HG03045 (cell line): ENCODE measurements around the gene CAMK2G.
"Not testable (repeated sequence)": the region's sequence is repeated elsewhere in the genome, so short reads cannot be mapped to it uniquely, and the experiment has no call there.

ENCODE experiments used
- ATAC-seq: cut with Tn5 transposase; IDR thresholded peaks from one replicate; pipeline ENCODE4 v1.9.1; 2021; ENCODE audit warnings: mild to moderate bottlenecking, moderate library complexity; ENCODE audit not compliant: unreplicated experiment

The CAMK2G gene

GRCh38 chr10:73905256-73906020, 31.1 kb upstream of the CAMK2G start:
- no peak for ATAC-seq

GRCh38 chr10:73902351-73902750, 28.0 kb upstream of the CAMK2G start:
- ATAC-seq = no peak

GRCh38 chr10:73901261-73901660, 26.9 kb upstream of the CAMK2G start:
- no peak for ATAC-seq

GRCh38 chr10:73900064-73900463, 25.7 kb upstream of the CAMK2G start:
- ATAC-seq = no peak

GRCh38 chr10:73899423-73899822, 25.1 kb upstream of the CAMK2G start:
- no peak for ATAC-seq

GRCh38 chr10:73898730-73899410, 24.5 kb upstream of the CAMK2G start:
- no peak for ATAC-seq

GRCh38 chr10:73897693-73898092, 23.3 kb upstream of the CAMK2G start:
- no peak for ATAC-seq

GRCh38 chr10:73895381-73895780, 21.0 kb upstream of the CAMK2G start:
- ATAC-seq = not testable (repeated sequence)

- ATAC-seq = no peak
Measured at GRCh38 chr10:73894245-73894971, 20.1 kb upstream of the CAMK2G start.

GRCh38 chr10:73893426-73893825, 19.1 kb upstream of the CAMK2G start:
- ATAC-seq = no peak

GRCh38 chr10:73892310-73893030, 18.1 kb upstream of the CAMK2G start:
- ATAC-seq = no peak

GRCh38 chr10:73891540-73891939, 17.2 kb upstream of the CAMK2G start:
- ATAC-seq = no peak

- ATAC-seq = not testable (repeated sequence)
Measured at GRCh38 chr10:73890830-73891229, 16.5 kb upstream of the CAMK2G start.

GRCh38 chr10:73890261-73890660, 15.9 kb upstream of the CAMK2G start:
- ATAC-seq = no peak

- ATAC-seq = not testable (repeated sequence)
Measured at GRCh38 chr10:73889416-73889815, 15.1 kb upstream of the CAMK2G start.

GRCh38 chr10:73889014-73889413, 14.7 kb upstream of the CAMK2G start:
- no peak for ATAC-seq

GRCh38 chr10:73888514-73888913, 14.2 kb upstream of the CAMK2G start:
- ATAC-seq = no peak

GRCh38 chr10:73887294-73888039, 13.1 kb upstream of the CAMK2G start:
- ATAC-seq = no peak

- ATAC-seq = no peak
Measured at GRCh38 chr10:73886661-73887293, 12.4 kb upstream of the CAMK2G start.

- peak; percentile 56 for ATAC-seq
Measured at GRCh38 chr10:73886085-73886529, 11.8 kb upstream of the CAMK2G start.
